Activated CD8-positive, alpha-beta memory T cell treated with anti-CD3 and anti-CD28 coated beads, Interleukin-2, amount 50 U/mL, for 1 hour (primary cell): ENCODE results near the gene ABHD8.

Experiments
- DNase-seq: peaks from one replicate; pipeline ENCODE4 v3.0.0-alpha.2; 2020; ENCODE audit errors: extremely low read depth

The ABHD8 gene

GRCh38 chr19:17266026-17266425 is 37.2 kb downstream of the ABHD8 start:
- no peak for DNase-seq

- DNase-seq = no peak
Observed at GRCh38 chr19:17264641-17264979, 38.6 kb downstream of the ABHD8 start, which contains the start of gene USHBP1. Gene USHBP1 (minus strand): TSS chr19:17264745. CDS start chr19:17264299, 446 bp downstream.

- no peak for DNase-seq
Observed at GRCh38 chr19:17263712-17264640, 39.2 kb downstream of the ABHD8 start.

- no peak for DNase-seq
Observed at GRCh38 chr19:17262557-17262956, 40.7 kb downstream of the ABHD8 start.

- DNase-seq = peak; percentile 71
Observed at GRCh38 chr19:17260842-17261325, 42.3 kb downstream of the ABHD8 start.

- no peak for DNase-seq
Observed at GRCh38 chr19:17259934-17260333, 43.3 kb downstream of the ABHD8 start.

GRCh38 chr19:17259118-17259780 is 44.0 kb downstream of the ABHD8 start:
- no peak for DNase-seq

GRCh38 chr19:17256130-17256529 is 47.1 kb downstream of the ABHD8 start:
- no peak for DNase-seq

GRCh38 chr19:17255150-17255621 is 48.0 kb downstream of the ABHD8 start:
- no peak for DNase-seq

GRCh38 chr19:17254636-17255035 is 48.6 kb downstream of the ABHD8 start:
- no peak for DNase-seq

GRCh38 chr19:17249887-17250548 is 53.2 kb downstream of the ABHD8 start:
- DNase-seq = no peak

- DNase-seq = no peak
Observed at GRCh38 chr19:17248011-17248776, 55.0 kb downstream of the ABHD8 start.

GRCh38 chr19:17246681-17247425 is 56.4 kb downstream of the ABHD8 start:
- DNase-seq = no peak

GRCh38 chr19:17245535-17245984 is 57.7 kb downstream of the ABHD8 start, which contains the start of gene NR2F6:
Gene NR2F6 (minus strand): TSS chr19:17245919. CDS start chr19:17245220, 699 bp downstream.
- no peak for DNase-seq

GRCh38 chr19:17244618-17245534 is 58.3 kb downstream of the ABHD8 start:
- no peak for DNase-seq

GRCh38 chr19:17243830-17244617 is 59.2 kb downstream of the ABHD8 start:
- DNase-seq = no peak

- DNase-seq = no peak
Observed at GRCh38 chr19:17243211-17243829, 59.9 kb downstream of the ABHD8 start.
